Occipital lobe (tissue), 2 donors: ENCODE data around the gene DNAAF6. TPM values are rescaled to one million over a fixed set of nuclear protein-coding genes. Genes with fewer than 3 reads are reported as not detected.
"Not testable (repeated sequence)": the region's sequence is repeated elsewhere in the genome, so short reads cannot be mapped to it uniquely, and the experiment has no call there.

Source experiments
- DNase-seq: peaks from one replicate; lab custom pipeline; 2025; lab: John Stamatoyannopoulos, UW
- total RNA-seq: library from RNA; depleted of rRNA; stranded (reverse); fragments of >200 nt; gene quantifications from one replicate; pipeline ENCODE4 v1.2.3, GENCODE V29; 2014

The DNAAF6 gene
- total RNA-seq: not detected

DNA sequence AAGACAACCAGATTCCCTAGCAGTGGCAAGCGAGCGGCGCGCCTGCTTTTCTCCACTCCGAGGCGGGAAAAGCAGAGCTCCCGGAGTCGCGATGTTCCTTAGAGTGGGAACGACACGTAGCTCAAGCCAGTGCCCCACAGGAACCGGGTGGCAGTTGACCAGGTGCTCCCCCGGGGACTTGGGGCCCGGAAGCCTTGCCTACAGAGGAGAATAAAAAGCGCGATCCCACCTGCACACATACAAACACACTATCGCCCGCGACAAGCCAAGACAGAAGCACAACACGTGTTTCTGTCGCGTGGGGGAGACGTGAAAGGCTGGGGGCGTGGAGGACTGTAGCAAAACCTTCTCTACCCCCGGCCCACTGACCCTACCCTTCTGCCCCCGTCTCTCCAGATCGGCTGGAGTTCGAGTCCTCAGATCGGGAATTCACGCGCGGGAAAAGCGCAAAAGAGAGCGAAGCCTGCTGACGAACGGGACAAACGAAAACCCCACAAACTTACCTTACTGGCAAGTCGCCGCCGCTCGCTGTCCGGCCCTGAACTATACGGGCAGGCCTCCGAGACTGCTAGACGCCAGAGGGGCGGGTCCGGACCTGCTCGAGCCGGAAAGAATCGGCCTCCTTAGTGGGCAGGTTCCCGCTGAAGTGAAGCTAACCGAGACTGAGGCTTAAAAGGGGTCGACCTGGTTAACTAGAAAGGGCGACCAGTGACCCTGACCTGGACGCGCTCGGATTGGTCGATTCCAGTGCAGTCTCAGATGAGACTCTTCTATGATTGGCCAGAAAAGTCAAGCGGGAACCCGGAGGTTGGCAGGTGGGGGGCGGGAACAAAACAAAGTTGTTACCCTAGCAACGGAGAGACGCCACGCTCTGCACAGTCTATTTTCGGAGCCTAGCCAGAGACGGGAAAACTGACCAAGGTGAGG lies at the start of gene DNAAF6, which contains the start of gene NUP62CL:
DNAAF6 (plus strand) TSS at position 842 of the 927 bp plus-strand sequence. CDS start 6,265 bp downstream, outside the sequence.
NUP62CL (minus strand) TSS at position 664 of the 927 bp plus-strand sequence. CDS start 31,287 bp downstream, outside the sequence.
- DNase-seq: peak; percentile 1

DNA sequence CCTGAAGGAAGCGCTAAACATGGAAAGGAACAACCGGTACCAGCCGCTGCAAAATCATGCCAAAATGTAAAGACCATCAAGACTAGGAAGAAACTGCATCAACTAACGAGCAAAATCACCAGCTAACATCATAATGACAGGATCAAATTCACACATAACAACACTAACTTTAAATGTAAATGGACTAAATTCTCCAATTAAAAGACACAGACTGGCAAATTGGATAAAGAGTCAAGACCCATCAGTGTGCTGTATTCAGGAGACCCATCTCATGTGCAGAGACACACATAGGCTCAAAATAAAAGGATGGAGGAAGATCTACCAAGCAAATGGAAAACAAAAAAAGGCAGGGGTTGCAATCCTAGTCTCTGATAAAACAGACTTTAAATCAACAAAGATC lies 48.8 kb upstream of the DNAAF6 start:
- not testable (repeated sequence) for DNase-seq

DNA sequence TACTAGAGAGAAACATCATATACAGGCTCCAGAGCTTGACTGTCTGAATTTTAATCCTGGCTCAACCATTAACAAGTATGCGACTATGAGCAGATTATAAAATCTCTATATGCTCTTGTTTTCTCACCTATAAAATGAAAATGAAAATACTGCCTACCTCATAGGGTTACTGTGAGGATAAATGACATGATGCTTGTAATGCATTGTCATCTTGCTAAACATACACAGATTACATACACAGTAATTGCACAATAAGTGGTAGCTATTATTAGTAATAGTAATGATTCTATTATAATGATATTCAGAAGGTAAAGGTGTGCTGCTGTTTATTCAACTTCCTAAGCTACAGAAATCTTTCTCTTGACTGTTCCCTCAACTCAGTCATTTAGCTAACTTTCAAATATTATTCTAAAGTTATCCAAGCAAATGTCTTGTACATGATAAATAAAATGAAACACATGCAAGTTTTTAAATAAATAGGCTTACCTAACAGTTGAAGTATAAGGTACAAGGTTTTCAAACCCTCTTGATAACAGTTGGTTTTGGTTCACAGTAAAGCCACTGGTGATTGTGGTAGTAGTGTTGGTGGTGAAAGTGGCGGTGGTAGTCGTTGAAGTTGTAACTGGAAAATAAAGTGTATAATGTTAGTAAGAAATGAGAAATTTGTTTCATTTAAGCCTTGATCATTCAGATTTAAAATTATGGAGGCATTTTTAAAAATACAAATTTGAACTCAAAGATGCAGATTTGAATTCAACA lies 39.1 kb upstream of the DNAAF6 start:
- no peak for DNase-seq

DNA sequence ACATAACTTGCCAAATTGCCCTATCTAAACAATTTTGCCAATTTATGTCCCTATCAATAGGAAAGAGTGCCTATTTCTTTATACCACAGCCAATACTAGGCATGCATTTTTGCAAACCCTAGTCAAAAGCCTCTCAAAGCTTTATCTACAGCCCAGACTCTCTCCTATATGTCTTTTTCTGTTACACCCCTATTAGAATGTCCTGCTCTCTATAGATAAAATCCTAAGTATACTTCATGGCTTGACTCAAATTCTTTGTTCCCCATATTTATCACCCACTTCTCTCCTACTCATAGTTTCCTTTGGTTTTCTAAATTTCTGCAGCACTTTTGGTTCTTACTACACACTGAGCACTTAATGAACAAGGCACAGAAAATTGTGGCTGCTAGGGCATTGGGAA lies 38.2 kb upstream of the DNAAF6 start:
- DNase-seq: no peak

DNA sequence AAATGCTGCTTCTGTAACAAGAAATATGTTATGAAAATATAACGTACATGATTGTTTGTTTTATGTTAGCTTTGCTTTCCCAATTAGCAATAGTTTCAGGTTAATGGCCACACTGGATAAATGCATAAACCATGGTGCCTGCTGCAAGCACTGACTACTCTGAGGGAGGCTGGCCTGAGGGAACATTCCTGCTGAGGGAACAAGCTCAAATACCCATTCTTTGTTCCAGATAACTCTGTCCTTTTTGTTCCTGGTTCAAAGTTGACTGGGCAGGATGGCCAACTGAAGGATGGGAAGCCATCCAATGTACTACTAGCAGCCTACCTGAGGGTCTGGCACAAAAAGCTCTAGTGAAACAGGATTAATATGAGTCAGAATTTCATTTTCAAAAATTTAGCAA lies 37.7 kb upstream of the DNAAF6 start:
- DNase-seq: no peak

DNA sequence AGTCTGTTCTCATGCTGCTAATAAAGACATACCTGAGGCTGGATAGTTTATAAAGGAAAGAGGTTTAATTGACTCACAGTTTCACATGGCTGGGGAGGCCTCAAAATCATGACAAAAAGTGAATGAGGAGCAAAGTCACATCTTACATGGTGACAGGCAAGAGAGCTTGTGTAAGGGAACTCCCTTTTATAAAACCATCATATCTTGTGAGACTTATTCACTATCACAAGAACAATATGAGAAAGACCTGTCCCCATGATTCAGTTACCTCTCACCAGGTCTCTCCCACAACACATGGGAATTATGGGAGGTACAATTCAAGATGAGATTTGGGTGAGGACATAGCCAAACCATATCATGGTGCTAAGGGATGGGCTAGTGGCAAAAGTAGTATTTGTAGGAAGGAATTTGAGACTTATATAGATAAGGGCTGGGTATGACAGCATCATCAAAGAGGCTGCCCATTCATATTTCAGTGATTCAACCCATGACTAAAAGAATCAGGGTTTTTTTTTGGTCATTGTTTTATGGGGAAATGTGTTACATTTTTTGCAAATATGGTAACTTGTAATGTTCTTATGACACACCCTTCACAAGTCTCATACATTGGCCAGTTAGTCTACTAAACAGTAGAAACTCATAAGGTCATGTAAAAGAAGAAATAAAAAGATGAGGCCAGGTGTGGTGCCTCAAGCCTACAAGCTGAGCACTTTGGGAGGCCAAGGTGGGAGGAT lies 34.9 kb upstream of the DNAAF6 start:
- DNase-seq: no peak

DNA sequence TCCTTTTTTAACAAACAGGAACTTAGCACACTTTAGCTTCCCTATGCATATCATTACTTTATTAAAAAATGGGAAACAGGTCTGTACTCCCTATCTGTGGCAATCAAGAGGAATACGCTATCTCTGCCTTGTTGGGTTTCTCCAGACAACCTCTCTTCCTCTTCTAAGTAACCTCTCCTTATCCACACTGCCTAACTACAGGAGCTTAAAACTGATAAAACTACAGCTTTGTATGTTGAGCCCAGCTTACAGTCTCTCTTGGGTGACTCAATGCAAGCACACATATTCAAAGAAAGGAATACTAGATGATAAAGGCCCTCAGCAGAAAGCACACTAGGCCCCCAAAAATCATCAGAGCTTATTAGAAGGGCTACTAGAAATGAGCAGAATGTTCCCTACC lies 9.1 kb upstream of the DNAAF6 start:
- no peak for DNase-seq

DNA sequence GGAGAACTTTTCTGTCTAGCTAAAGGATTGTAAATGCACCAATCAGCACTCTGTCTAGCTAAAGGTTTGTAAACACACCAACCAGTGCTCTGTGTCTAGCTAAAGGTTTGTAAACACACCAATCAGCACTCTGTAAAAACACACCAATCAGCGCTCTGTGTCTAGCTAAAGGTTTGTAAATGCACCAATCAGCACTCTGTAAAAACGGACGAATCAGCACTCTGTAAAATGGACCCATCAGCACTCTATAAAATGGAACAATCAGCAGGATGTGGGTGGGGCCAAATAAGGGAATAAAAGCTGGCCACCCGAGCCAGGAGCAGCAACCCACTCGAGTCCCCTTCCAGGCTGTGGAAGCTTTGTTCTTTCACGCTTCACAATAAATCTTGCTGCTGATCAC lies 8.3 kb upstream of the DNAAF6 start:
- DNase-seq: not testable (repeated sequence)

DNA sequence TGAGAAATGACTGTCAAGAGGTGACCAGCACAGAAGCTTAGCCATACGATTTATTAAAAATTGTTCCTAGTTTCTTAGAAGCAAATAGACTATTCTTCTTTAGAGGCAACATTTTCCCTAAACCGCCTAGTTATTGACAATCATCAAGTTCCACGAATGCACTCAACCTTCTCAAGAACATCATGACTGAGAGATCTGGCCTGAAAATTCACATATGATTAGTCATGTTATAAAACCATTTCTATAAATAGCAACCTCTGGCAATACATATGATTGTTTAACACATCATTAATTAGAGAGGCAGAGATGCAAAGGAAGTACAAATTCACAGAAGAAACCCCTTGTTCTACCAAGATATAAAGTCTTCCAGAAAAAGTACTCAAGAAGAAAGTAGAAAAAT lies 6.9 kb upstream of the DNAAF6 start:
- no peak for DNase-seq

DNA sequence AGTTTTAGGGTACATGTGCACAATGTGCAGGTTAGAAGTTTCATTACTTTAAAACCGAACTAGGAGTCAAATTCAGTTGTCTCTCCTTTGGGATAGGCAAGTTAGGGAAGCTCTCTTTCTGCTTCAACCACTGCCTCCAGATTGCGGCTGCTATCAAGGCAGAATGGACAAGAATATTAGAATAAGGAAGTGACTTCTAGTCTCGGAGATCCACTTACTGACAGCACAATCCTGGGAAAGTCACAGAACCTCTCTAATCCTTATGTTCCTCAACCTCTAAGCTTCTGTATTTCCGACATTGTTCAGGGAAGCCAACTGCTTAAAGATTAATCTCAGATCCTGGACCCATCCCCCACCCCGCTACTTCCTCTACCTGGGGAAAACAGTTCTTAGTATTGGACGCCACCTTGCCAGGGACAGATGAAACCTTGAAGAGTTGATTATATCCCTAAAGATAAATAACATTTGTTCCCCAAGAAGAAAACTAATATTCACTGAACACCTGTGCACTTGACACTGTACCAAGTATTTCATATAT lies 2.3 kb upstream of the DNAAF6 start:
- no peak for DNase-seq

DNA sequence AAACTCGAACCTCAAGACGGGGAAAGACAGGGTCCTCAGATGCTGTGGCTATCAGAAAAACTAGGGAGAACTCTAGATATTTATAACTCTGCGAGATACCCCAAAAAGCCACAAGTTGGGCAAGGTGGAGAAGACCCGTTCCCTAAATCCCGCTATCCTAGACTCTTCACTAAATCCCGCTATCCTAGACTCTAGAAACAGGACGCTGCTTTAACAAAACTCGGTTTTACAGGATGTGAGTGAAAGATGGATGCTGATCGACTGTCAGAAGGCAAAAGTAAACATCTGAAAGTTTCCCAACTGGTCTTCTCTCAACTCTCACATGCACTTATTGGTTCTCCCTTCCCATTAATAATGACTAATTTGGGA lies 270 bp downstream of the DNAAF6 start:
- DNase-seq: no peak

DNA sequence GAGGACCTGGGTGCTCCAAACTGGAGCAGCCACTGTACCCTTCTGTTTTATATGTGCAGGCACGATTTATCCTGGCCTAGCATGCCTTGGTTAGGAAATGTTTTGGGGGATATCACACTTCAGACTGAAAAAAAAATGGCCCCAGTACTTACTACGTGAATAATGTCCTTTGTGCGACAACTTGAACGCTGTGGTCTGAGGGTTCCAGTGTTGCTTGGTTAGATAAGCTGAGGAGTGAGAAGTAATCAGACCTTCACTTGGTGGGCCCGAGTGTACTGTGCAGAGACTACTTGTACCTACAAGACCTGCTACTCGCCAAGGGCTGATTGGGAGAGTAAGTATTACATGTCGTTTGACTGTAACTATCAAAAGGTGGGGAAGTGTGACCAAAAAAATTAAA lies 678 bp downstream of the DNAAF6 start:
- DNase-seq: no peak

DNA sequence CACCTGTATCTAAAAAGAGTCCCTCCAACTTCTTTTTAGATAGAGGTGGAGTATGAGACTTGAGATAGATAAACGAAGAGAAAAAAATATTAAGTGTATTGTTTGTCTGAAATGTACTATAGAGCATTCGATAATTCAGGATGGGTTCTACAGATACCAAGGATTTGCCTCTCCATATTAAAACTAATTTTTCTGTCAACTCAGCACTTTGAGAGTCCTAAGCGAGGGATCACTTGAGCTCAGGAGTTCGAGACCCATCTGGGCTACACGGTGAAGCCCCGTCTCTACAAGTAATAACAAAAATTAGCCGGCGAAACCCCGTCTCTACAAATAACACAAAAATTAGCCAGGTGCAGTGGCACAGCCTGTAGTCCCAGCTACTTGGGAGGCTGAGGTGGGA lies 1.5 kb downstream of the DNAAF6 start:
- DNase-seq: no peak

DNA sequence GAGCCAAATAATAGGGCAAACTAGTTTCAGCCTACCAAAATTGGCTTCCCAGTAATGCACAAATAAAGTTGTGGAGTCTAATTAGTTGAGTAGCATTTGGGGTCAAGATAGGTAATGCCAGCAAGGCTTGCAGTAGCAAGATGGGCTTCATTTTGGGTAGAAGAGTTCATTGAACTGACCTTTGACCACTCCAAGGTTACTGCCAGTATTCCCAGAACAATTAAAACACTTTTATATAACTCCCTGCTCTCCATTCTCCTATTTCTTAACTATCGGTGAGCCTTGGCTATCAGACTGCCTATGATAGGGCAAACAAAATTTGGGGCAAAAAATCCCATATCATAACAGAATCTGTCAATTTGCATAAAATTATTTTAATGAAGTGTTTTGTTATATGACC lies 7.1 kb downstream of the DNAAF6 start:
- no peak for DNase-seq

DNA sequence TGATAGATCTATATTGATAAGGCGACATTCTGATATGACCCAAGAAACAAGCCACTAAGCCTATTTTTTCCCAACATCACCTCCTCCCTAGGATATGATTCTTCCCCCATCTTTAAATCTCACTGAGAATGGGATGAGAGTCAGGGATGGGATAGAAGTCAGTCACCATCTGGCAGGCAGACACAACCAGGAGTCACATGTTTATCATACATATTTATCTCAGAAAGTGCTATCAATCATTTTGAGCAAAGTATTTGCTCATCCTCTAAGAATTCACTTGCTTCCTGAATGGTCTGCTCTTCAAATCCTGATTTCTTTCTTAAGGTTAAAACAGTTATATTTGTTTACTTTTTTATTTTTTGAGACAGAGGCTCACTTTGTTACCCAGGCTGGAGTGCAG lies 20.3 kb downstream of the DNAAF6 start:
- no peak for DNase-seq

DNA sequence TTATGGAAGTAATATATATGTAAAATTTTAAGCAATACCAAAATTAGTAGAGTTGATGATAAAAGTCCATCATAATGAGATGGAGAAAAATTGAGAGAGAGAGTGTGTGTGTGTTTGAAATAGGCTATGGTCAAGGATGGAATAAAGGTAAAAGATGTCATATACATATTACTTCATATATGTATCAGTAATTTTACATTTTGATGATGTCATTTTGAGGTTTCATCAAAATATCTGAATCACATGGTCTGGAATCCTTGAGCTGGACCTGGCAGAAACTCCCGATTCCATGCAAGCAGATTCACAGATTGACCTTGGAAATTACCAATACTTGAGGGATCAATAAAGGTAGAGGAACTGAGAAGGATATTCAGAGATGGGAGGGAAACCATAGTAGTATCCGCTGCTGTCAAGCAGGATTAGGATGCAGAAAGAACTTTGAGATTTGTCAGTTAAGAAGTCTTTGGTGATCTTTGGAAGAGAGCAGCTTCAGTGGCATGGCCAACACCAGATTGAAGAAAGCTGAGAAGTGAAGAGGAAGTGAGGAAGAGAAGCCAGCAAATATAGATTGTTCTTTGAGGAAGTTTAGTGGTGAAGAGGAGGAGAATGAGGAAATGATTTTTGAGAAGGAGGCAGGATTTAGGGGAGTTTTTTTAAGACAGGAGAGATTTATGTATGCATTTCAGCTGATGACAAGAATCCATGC lies 21.5 kb downstream of the DNAAF6 start:
- no peak for DNase-seq

DNA sequence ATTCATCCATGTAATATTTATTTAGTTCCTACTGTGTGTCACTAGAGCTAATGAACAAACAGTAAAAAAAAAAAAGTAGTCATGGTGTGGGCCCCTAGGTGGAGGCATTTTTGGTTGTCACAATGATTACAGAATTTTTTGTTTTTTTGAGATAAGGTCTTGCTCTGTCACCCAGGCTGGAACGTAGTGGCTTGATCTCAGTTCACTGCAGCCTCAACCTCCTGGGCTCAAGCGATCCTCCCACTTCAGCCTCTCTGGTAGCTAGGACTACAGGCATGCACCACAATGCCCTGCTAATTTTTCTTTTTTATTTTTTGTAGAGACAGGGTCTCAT lies 22.0 kb downstream of the DNAAF6 start:
- DNase-seq: no peak

DNA sequence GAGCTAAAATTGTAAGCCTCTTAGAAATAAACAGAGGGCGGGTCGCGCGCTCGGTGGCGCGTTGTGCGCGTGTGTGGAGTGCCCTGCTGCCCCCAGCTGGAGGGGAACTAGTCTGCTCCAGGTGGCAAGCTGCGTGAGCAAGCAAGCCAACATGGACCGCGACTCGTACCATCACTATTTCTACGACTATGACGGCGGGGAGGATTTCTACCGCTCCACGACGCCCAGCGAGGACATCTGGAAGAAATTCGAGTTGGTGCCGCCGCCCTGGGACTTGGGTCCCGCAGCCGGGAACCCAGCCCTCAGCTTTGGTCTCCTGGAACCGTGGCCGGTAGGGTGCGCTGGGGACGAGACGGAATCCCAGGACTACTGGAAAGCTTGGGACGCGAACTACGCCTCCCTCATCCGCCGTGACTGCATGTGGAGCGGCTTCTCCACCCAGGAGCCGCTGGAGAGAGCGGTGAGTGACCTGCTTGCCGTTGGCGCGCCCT lies 66.1 kb downstream of the DNAAF6 start:
- DNase-seq: no peak

DNA sequence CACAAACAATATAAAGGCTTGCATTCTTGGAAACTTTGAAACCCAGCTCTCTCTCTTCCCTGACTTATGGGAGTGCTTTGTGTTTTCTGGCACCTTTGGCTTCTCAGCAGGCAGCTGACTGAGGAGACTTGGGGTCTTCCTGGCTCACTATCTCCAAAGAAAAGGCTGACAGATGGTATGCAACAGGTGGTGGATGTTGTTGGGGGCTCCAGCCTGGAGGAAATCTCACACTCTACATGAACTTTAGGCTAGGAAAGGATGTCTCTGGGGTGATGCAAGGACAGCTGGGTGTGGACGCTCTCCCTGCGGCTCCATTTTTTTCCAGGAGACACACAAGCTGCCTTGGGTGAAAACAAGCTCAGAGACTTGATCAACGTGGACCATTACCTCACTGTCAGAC lies 67.4 kb downstream of the DNAAF6 start:
- no peak for DNase-seq

DNA sequence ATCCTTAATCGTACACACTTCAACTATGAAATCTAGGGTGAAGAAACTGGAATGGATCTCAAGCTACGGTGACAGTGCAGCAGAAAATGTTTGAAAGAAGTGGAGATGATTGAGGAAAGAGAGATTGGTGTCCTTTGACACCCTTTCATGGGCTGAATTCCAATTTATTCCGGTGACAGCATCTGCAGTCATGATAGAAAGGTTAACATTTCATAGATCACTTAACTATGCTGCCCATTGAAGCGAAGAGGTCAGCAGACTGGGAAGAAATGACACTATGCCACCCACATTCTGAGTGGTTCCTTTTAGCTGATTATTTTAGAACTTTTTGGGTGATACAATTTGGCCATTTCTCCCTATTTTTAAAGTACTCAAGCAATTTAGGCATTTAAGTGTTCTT lies 82.3 kb downstream of the DNAAF6 start:
- no peak for DNase-seq

DNA sequence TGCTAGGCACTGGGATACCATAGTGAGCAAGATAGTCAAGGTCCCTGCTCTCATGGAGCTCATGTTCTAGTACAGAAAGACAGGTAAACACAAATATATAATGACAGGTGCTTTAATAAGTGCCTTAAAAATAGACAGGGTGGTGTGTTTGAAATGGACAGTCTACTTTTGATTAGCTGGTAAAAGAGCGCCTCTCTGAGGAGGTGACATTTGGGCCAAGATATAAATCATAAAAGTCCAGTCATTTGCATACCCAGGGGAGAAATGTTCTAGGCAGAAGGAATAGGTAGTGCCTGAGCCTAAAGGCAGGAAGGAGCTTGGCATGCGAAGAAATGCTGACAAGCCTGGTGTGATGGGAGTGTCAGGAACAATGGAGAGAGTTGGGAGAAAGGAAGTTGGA lies 83.6 kb downstream of the DNAAF6 start:
- DNase-seq: no peak
